Thymus (tissue), 11 donors: ENCODE measurements around the gene NDST1. TPM values are rescaled to one million over a fixed set of nuclear protein-coding genes. Genes with fewer than 3 reads are reported as not detected.

Experiments used
- DNase-seq, 9 donors: peaks; one replicate each; pipeline ENCODE4 v3.0.0-alpha.2; 2013; ENCODE audit warnings: low spot score in 9 of 9, low read depth in 6 of 9, missing footprints in 1 of 9
- H3K27ac ChIP-seq, 2 donors: one replicate each; pipeline ENCODE4 v1.5.1; 2013; ENCODE audit warnings: control low read depth in 1 of 2, low read depth in 1 of 2, low read length in 1 of 2, mild to moderate bottlenecking in 1 of 2, moderate library complexity in 1 of 2
- H3K27me3 ChIP-seq, 2 donors: one replicate each; pipeline ENCODE4 v1.5.1; 2013; ENCODE audit warnings: low read length in 1 of 2; ENCODE audit not compliant: control insufficient read depth in 2 of 2, insufficient read depth in 1 of 2
- H3K36me3 ChIP-seq, 2 donors: one replicate each; pipeline ENCODE4 v1.5.1; 2013; ENCODE audit warnings: low read length in 1 of 2, mild to moderate bottlenecking in 1 of 2, moderate library complexity in 1 of 2; ENCODE audit not compliant: control insufficient read depth in 2 of 2, insufficient read depth in 2 of 2
- H3K4me1 ChIP-seq, 2 donors: one replicate each; pipeline ENCODE4 v1.5.1; 2013; ENCODE audit warnings: low read length in 2 of 2; ENCODE audit not compliant: control insufficient read depth in 2 of 2, insufficient read depth in 2 of 2
- H3K4me3 ChIP-seq, 2 donors: one replicate each; pipeline ENCODE4 v1.5.1; 2013; ENCODE audit warnings: low read length in 2 of 2, control low read depth in 1 of 2, mild to moderate bottlenecking in 1 of 2
- H3K9me3 ChIP-seq, 2 donors: one replicate each; pipeline ENCODE4 v1.5.1; 2013; ENCODE audit warnings: low read length in 1 of 2, mild to moderate bottlenecking in 1 of 2; ENCODE audit not compliant: control insufficient read depth in 2 of 2, insufficient read depth in 1 of 2
- WGBS: extraction: QIAGEN DNeasy Blood & Tissue Kit; methylation state at CpG from one replicate; pipeline ENCODE4 v1.1.7; 2013; 5-methylcytosine and 5-hydroxymethylcytosine counted together
- polyA plus RNA-seq: library from polyadenylated mRNA; stranded (reverse); fragments of 200-250 nt; gene quantifications from one replicate; pipeline ENCODE4 v1.2.3, GENCODE V29; 2013
- total RNA-seq: library from RNA; stranded (reverse); fragments of 120-200 nt; gene quantifications from one replicate; pipeline ENCODE4 v1.2.4, GENCODE V29; 2013
- donor health status: healthy.

NDST1 gene
- total and polyA plus RNA-seq, 2 donors: 2.8 to 6.4 TPM

- Histone ChIP-seq H3K27ac (no peak overlapping the region), H3K4me3 (no peak overlapping the region), H3K9me3 (no peaks in the 10 kb centered on the region), H3K4me1 (no peaks in the 10 kb centered on the region), H3K27me3 (no peaks in the 10 kb centered on the region), H3K36me3 (peaks cover 0 to 4% of the 10 kb centered on the region in 2 donors)
- 91% methylated on average over 7 of the region's 7 CpGs for WGBS
- DNase-seq: no peak
Observed at GRCh38 chr5:150532151-150532550, 24.2 kb downstream of the NDST1 start.

GRCh38 chr5:150532996-150533395, 25.1 kb downstream of the NDST1 start:
- WGBS: 97% methylated on average over 5 of the region's 5 CpGs
- H3K4me1 ChIP-seq: no peaks in the 10 kb centered on the region
- H3K27ac ChIP-seq: no peak overlapping the region
- H3K4me3 ChIP-seq: no peak overlapping the region
- peaks cover 0 to 4% of the 10 kb centered on the region in 2 donors for H3K36me3 ChIP-seq
- DNase-seq: no peak
- no peaks in the 10 kb centered on the region for H3K27me3 ChIP-seq
- H3K9me3 ChIP-seq: no peaks in the 10 kb centered on the region

DNA sequence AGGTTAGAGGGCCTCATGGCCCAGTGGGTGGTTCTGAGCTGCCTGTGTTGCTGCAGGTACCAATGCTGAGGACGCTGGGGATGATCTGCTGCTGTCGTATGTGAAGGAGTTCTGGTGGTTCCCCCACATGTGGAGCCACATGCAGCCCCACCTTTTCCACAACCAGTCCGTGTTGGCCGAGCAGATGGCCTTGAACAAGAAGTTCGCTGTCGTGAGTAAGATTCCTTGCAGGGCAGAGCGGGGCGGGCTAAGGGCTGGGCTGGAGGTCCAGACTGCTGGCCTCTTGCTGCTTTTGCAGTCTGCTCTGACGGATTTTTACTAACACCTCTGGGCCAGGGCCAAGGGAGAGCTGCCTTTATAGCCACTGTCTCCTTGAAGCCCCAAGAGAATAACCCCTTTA, 26.9 kb downstream of the NDST1 start:
- WGBS: 97% methylated on average over 9 of the region's 9 CpGs
- peaks cover 1 to 4% of the 10 kb centered on the region in 2 donors for H3K36me3 ChIP-seq

DNA sequence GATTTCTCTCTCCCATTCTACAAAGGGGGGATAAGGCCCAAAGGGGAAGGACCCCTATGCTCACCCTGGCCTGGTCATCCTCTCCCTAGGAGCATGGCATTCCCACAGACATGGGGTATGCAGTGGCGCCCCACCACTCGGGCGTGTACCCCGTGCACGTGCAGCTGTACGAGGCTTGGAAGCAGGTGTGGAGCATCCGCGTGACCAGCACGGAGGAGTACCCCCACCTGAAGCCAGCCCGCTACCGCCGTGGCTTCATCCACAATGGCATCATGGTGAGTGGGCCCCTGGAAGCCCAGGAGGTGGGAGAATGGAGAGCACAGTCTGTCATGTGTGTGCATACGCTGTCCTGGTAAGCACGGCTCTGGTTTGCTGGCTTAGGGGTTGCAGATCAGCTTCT, 27.7 kb downstream of the NDST1 start:
- DNase-seq: no peak
- H3K4me3 ChIP-seq: no peak overlapping the region
- H3K36me3 ChIP-seq: peaks cover 4 to 5% of the 10 kb centered on the region in 2 donors
- 99% methylated on average over 14 of the region's 14 CpGs for WGBS
- H3K27ac ChIP-seq: no peak overlapping the region
- no peaks in the 10 kb centered on the region for H3K27me3 ChIP-seq
- no peaks in the 10 kb centered on the region for H3K4me1 ChIP-seq
- H3K9me3 ChIP-seq: no peaks in the 10 kb centered on the region

More for the DNA sequence above, 26.9 kb downstream of the NDST1 start:
- no peaks in the 10 kb centered on the region for H3K27me3 ChIP-seq
- no peak overlapping the region for H3K4me3 ChIP-seq
- no peaks in the 10 kb centered on the region for H3K4me1 ChIP-seq
- no peaks in the 10 kb centered on the region for H3K9me3 ChIP-seq
- DNase-seq: no peak
- no peak overlapping the region for H3K27ac ChIP-seq

GRCh38 chr5:150538007-150538917, 30.3 kb downstream of the NDST1 start:
- H3K9me3 ChIP-seq: no peaks in the 10 kb centered on the region
- H3K27me3 ChIP-seq: no peaks in the 10 kb centered on the region
- no peaks in the 10 kb centered on the region for H3K4me1 ChIP-seq
- no peak overlapping the region for H3K27ac ChIP-seq
- peaks cover 4 to 5% of the 10 kb centered on the region in 2 donors for H3K36me3 ChIP-seq
- 90% methylated on average over 8 of the region's 8 CpGs for WGBS
- H3K4me3 ChIP-seq: no peak overlapping the region
- no peak for DNase-seq

GRCh38 chr5:150539206-150539605, 31.3 kb downstream of the NDST1 start:
- H3K27me3 ChIP-seq: no peaks in the 10 kb centered on the region

DNA sequence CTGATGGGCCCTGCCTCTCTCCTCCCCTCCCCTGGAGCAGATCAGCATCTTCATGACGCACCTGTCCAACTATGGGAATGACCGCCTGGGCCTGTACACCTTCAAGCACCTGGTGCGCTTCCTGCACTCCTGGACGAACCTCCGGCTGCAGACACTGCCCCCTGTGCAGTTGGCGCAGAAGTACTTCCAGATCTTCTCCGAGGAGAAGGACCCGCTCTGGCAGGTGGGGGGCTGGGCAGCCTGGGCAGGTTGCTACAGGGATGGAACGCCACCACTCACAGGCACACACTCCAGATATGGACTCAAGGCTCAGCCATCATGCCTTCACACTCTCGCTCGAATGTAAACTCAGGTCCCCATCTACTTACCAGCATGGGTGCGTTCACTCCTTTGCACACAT, 32.1 kb downstream of the NDST1 start:
- Histone ChIP-seq H3K4me1 (no peaks in the 10 kb centered on the region), H3K27me3 (no peaks in the 10 kb centered on the region), H3K36me3 (peaks cover 4 to 5% of the 10 kb centered on the region in 2 donors), H3K9me3 (no peaks in the 10 kb centered on the region), H3K27ac (no peak overlapping the region), H3K4me3 (no peak overlapping the region)
- DNase-seq: no peak
- 89% methylated on average over 12 of the region's 12 CpGs for WGBS

More at GRCh38 chr5:150539206-150539605, 31.3 kb downstream of the NDST1 start:
- no peaks in the 10 kb centered on the region for H3K4me1 ChIP-seq
- H3K36me3 ChIP-seq: peaks cover 4 to 5% of the 10 kb centered on the region in 2 donors
- H3K4me3 ChIP-seq: no peak overlapping the region
- no peak overlapping the region for H3K27ac ChIP-seq
- H3K9me3 ChIP-seq: no peaks in the 10 kb centered on the region
- no peak for DNase-seq
- WGBS: 98% methylated on average over 9 of the region's 9 CpGs

GRCh38 chr5:150540615-150541396, 32.9 kb downstream of the NDST1 start:
- 96% methylated on average over 15 of the region's 15 CpGs for WGBS
- Histone ChIP-seq H3K27ac (no peak overlapping the region), H3K36me3 (peaks cover 1 to 5% of the 10 kb centered on the region in 2 donors), H3K4me1 (no peaks in the 10 kb centered on the region), H3K4me3 (no peak overlapping the region), H3K27me3 (no peaks in the 10 kb centered on the region), H3K9me3 (no peaks in the 10 kb centered on the region)
- DNase-seq: no peak

GRCh38 chr5:150541397-150541675, 33.4 kb downstream of the NDST1 start:
- Histone ChIP-seq H3K9me3 (no peaks in the 10 kb centered on the region), H3K4me1 (no peaks in the 10 kb centered on the region), H3K27ac (no peak overlapping the region), H3K27me3 (no peaks in the 10 kb centered on the region), H3K36me3 (peaks cover 0 to 5% of the 10 kb centered on the region in 2 donors), H3K4me3 (no peak overlapping the region)
- 99% methylated on average over 6 of the region's 6 CpGs for WGBS
- no peak for DNase-seq
